Activated CD4-positive, alpha-beta T cell treated with anti-CD3 and anti-CD28 coated beads, Interleukin-2, amount 50 U/mL, for 1 hour (primary cell): ENCODE measurements around the gene FERD3L.
"Not testable (repeated sequence)": the region's sequence is repeated elsewhere in the genome, so short reads cannot be mapped to it uniquely, and the experiment has no call there.

Experiments used
- DNase-seq: peaks from one replicate; pipeline ENCODE4 v3.0.0-alpha.2; 2020

The FERD3L gene

GRCh38 chr7:19144661-19145433 is at the start of gene FERD3L:
TSS of gene FERD3L (minus strand) at chr7:19145421. CDS start at chr7:19145362, 59 bp downstream.
- no peak for DNase-seq

GRCh38 chr7:19194417-19194816 is 49.2 kb upstream of the FERD3L start:
- DNase-seq = not testable (repeated sequence)

- no peak for DNase-seq
These were observed 36.4 kb upstream of the FERD3L start for GRCh38 chr7:19181634-19182033.

- no peak for DNase-seq
These were observed 33.4 kb upstream of the FERD3L start for GRCh38 chr7:19178595-19178994.

GRCh38 chr7:19177269-19177668 is 32.0 kb upstream of the FERD3L start:
- no peak for DNase-seq

- no peak for DNase-seq
These were observed 30.0 kb upstream of the FERD3L start for GRCh38 chr7:19175241-19175640.

- no peak for DNase-seq
These were observed 16.4 kb upstream of the FERD3L start for GRCh38 chr7:19161671-19162070.

GRCh38 chr7:19146699-19147098 is 1.5 kb upstream of the FERD3L start:
- no peak for DNase-seq

GRCh38 chr7:19145434-19146115 is 354 bp upstream of the FERD3L start:
- no peak for DNase-seq

- no peak for DNase-seq
These were observed 1.2 kb downstream of the FERD3L start for GRCh38 chr7:19143881-19144574.

- DNase-seq = no peak
These were observed 5.4 kb downstream of the FERD3L start for GRCh38 chr7:19139706-19140327.

GRCh38 chr7:19133886-19134285 is 11.3 kb downstream of the FERD3L start:
- DNase-seq = no peak

GRCh38 chr7:19133390-19133789 is 11.8 kb downstream of the FERD3L start:
- DNase-seq = no peak

GRCh38 chr7:19128856-19129255 is 16.4 kb downstream of the FERD3L start:
- no peak for DNase-seq

GRCh38 chr7:19121977-19122588 is 23.1 kb downstream of the FERD3L start:
- DNase-seq = no peak

- DNase-seq = no peak
These were observed 25.2 kb downstream of the FERD3L start for GRCh38 chr7:19119870-19120486.

GRCh38 chr7:19119372-19119771 is 25.8 kb downstream of the FERD3L start:
- no peak for DNase-seq

- no peak for DNase-seq
These were observed 26.4 kb downstream of the FERD3L start for GRCh38 chr7:19118636-19119371.

GRCh38 chr7:19117870-19118608 is 27.2 kb downstream of the FERD3L start:
- DNase-seq = no peak

- no peak for DNase-seq
These were observed 27.9 kb downstream of the FERD3L start, which contains the start of gene TWIST1 for GRCh38 chr7:19117091-19117869. TSS of gene TWIST1 (minus strand) at chr7:19117636. CDS start at chr7:19117321, 315 bp downstream.
